CD4-positive, alpha-beta T cell (primary cell): ENCODE data around the gene MAPK8IP1. TPM values are rescaled to one million over a fixed set of nuclear protein-coding genes. Genes with fewer than 3 reads are reported as not detected.

ENCODE experiments used
- ATAC-seq: fragments of 200-7000 bp; cut with Tn5 transposase; one replicate; pipeline ENCODE4 v1.10.0; 2022; ENCODE audit warnings: mild to moderate bottlenecking; ENCODE audit not compliant: poor library complexity
- CTCF ChIA-PET: fragments of 350-600 bp; sonication (Branson Sonifier 250); formaldehyde crosslinking; loops from one replicate; lab custom pipeline; 2021; ENCODE audit warnings: antibody characterized with exemption, inconsistent platforms; lab: Charles Lee
- POLR2A ChIA-PET: fragments of 350-600 bp; sonication (Branson Sonifier 250); formaldehyde crosslinking; loops from one replicate; lab custom pipeline; 2021; ENCODE audit warnings: antibody characterized with exemption, inconsistent platforms; lab: Charles Lee
- DNase-seq, 14 experiments: peaks; one replicate each; pipeline ENCODE4 v3.0.0-alpha.2; 2013 to 2020; ENCODE audit warnings: mixed read lengths in 2 of 14
- H3K27ac ChIP-seq, 2 donors: one replicate each; pipeline versions ENCODE4 v1.5.1 to v1.7.0; 2013; ENCODE audit warnings: low read length in 2 of 2, low read depth in 1 of 2, mild to moderate bottlenecking in 1 of 2
- H3K27me3 ChIP-seq, 2 experiments: 1 replicate in 1 of 2; 2 replicates in 1 of 2; pipeline versions ENCODE4 v1.6.1 to v1.7.0; 2013; ENCODE audit warnings: low read length in 2 of 2, control low read depth in 1 of 2, mild to moderate bottlenecking in 1 of 2, moderate library complexity in 1 of 2; ENCODE audit not compliant: insufficient read depth in 2 of 2, control insufficient read depth in 1 of 2
- H3K36me3 ChIP-seq: one replicate; pipeline ENCODE4 v1.6.1; 2013; ENCODE audit warnings: low read length, control low read depth; ENCODE audit not compliant: insufficient read depth
- H3K4me1 ChIP-seq: one replicate; pipeline ENCODE4 v1.6.1; 2013; ENCODE audit warnings: low read length, control low read depth; ENCODE audit not compliant: insufficient read depth
- H3K4me3 ChIP-seq: one replicate; pipeline ENCODE4 v1.5.1; 2013; ENCODE audit warnings: mild to moderate bottlenecking, low read length, moderate library complexity
- H3K9me3 ChIP-seq, 2 experiments: 1 replicate in 1 of 2; 2 replicates in 1 of 2; pipeline versions ENCODE4 v1.6.1 to v1.7.0; 2013; ENCODE audit warnings: low read length in 2 of 2, mild to moderate bottlenecking in 2 of 2, control low read depth in 1 of 2, moderate library complexity in 1 of 2; ENCODE audit not compliant: control insufficient read depth in 1 of 2, insufficient read depth in 1 of 2
- H3K27ac Mint-ChIP-seq: one replicate; pipeline ENCODE4 v1.8.0; 2020; ENCODE audit warnings: mixed read lengths
- H3K27me3 Mint-ChIP-seq: one replicate; pipeline ENCODE4 v1.8.0; 2021; ENCODE audit warnings: mixed read lengths
- H3K36me3 Mint-ChIP-seq: one replicate; pipeline ENCODE4 v1.8.0; 2021; ENCODE audit warnings: low read depth, mixed read lengths
- H3K4me1 Mint-ChIP-seq: one replicate; pipeline ENCODE4 v1.8.0; 2021; ENCODE audit warnings: low read depth, mixed read lengths
- H3K4me3 Mint-ChIP-seq: one replicate; pipeline ENCODE4 v1.8.0; 2020; ENCODE audit warnings: mild to moderate bottlenecking, mixed read lengths
- H3K9me3 Mint-ChIP-seq: one replicate; pipeline ENCODE4 v1.8.0; 2020; ENCODE audit warnings: mixed read lengths
- intact Hi-C, 2 experiments: fragments of 100-400 bp; cut with DNase I in 1 of 2; cut with micrococcal nuclease in 1 of 2; formaldehyde crosslinking; loops; one replicate each; pipeline versions ENCODE4 v1.15.1 to v1.9.0; 2023 to 2025; cut with DNase I, micrococcal nuclease
- total RNA-seq, 174 experiments: library from RNA in 2 of 174; stranded (reverse) in 2 of 174; gene quantifications; one replicate each; pipeline ENCODE4 v1.2.3 and lab custom pipeline; 2021 to 2026
- TF ChIP-seq, protein P1 (sequence below): fragments of 200-600 bp; IDR thresholded peaks from one replicate; pipeline ENCODE4 v1.8.0; 2022; ENCODE audit warnings: antibody characterized with exemption, mild to moderate bottlenecking

The MAPK8IP1 gene
- total RNA-seq, 2 experiments from 2014 or later = 2.3 to 2.4 TPM

DNA sequence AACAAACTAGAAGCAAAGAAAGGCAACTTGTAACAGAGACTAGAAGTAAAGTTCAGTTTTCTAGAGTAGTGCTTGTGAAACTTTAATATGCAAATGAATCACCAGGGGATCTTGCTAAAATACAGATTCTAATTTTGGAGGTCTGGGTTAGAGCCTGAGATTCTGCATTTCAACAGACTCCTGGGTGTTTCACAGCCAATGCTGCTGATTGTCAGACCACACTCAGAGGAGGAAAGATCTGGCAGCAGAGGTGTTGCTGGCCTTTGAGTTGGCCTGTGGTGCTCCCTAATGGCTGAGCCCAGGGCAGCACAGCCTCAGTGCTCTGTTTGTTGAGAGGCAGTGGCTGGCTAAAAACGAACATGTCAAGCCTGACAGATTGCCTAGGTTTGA, 32.7 kb upstream of the MAPK8IP1 start:
- DNase-seq = peak in 1 of 14 experiments; percentile 30
- CTCF ChIA-PET = no interaction called here
- POLR2A ChIA-PET = no interaction called here
- Histone ChIP-seq H3K27ac (no peak overlapping the region), H3K36me3 (peaks cover 38% of the 10 kb centered on the region), H3K9me3 (no peaks in the 10 kb centered on the region), H3K27me3 (no peaks in the 10 kb centered on the region), H3K4me1 (peaks cover 27% of the 10 kb centered on the region), H3K4me3 (no peak overlapping the region)
- Mint-ChIP-seq H3K36me3 (peaks cover 49% of the 10 kb centered on the region), H3K4me1 (peaks cover 39% of the 10 kb centered on the region), H3K27ac (no peak overlapping the region), H3K9me3 (no peaks in the 10 kb centered on the region), H3K4me3 (no peak overlapping the region), H3K27me3 (no peaks in the 10 kb centered on the region)
- TF ChIP-seq, protein P1, sequence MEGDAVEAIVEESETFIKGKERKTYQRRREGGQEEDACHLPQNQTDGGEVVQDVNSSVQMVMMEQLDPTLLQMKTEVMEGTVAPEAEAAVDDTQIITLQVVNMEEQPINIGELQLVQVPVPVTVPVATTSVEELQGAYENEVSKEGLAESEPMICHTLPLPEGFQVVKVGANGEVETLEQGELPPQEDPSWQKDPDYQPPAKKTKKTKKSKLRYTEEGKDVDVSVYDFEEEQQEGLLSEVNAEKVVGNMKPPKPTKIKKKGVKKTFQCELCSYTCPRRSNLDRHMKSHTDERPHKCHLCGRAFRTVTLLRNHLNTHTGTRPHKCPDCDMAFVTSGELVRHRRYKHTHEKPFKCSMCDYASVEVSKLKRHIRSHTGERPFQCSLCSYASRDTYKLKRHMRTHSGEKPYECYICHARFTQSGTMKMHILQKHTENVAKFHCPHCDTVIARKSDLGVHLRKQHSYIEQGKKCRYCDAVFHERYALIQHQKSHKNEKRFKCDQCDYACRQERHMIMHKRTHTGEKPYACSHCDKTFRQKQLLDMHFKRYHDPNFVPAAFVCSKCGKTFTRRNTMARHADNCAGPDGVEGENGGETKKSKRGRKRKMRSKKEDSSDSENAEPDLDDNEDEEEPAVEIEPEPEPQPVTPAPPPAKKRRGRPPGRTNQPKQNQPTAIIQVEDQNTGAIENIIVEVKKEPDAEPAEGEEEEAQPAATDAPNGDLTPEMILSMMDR = no peak
- intact Hi-C loops = no loop called here
- no peak for ATAC-seq

DNA sequence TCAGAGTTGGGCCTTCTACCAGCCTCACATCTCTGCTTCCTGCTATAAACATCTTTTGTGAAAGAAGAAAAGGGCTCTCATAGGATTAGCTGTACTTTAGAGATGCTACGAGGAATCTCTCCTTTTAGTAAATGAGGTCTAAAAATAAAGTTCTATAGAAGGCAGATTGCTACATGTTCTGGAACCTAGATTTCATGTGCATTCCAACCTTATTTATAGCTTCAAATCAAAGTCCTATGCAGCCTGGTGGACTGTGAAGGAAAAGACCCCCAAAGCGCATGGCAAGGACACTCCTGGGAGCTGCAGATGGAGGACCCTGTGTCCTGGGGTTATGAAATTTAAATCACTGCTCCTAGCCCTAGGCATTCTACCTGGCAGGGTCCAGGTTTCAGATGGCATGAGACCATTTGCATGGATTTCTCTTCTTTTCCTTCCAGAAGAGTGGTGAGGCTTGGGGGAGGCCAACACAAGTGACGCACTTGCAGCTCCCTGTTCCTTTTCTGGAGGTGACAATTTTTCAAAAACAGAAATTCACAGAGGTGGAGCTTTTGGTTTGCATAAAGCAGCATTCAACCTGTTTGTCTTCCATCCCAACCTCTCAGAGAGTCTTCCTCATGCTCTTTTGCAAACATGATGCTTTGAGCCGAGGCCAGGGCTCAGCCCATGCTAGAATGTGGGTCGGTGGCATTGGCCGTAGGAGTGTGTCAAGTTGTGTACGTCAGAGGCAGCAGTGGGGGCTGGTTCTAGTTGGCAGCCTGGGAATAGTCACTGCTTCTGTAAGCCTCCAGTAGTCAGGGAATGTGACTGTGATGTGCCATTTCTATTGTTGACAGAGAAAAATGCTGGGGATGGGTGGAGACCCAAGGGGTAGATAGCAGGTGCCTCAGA, 31.9 kb upstream of the MAPK8IP1 start:
- ATAC-seq (no peak), DNase-seq (no peak)
- no peak overlapping the region for H3K27ac Mint-ChIP-seq
- TF ChIP-seq, protein P1 = no peak
- no peaks in the 10 kb centered on the region for H3K9me3 ChIP-seq
- H3K36me3 Mint-ChIP-seq = peaks cover 58% of the 10 kb centered on the region
- ChIA-PET CTCF (no interaction called here), POLR2A (interaction anchor here (0.9 kb wide), 1 partner anchor 11 kb away, joined by 3 read pairs; no protein-coding TSS in a partner anchor)
- no peaks in the 10 kb centered on the region for H3K27me3 ChIP-seq
- no peaks in the 10 kb centered on the region for H3K9me3 Mint-ChIP-seq
- H3K4me3 Mint-ChIP-seq = no peak overlapping the region
- intact Hi-C loops = no loop called here
- H3K4me3 ChIP-seq = no peak overlapping the region
- peaks cover 47% of the 10 kb centered on the region for H3K36me3 ChIP-seq
- H3K27ac ChIP-seq = no peak overlapping the region
- peaks cover 32% of the 10 kb centered on the region for H3K4me1 Mint-ChIP-seq
- no peaks in the 10 kb centered on the region for H3K27me3 Mint-ChIP-seq
- H3K4me1 ChIP-seq = peaks cover 18% of the 10 kb centered on the region

DNA sequence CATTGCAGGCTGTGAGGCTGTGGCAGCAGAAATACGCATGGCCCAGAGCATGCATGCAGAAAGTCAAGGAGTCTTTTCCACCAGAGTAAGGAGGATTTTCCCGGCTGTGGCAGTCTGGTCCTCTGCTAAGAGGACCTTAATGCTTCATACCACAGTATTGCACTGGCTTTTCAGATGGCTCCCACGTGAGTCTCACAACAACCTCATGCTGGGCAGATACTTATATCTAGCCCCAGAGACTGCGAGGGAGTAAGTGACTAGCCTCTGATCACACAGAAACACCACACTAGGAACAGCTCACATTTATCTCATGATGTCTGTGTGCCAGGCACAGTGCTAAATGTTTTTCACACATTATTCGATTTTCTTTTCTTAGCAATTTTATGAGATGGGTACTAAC, 30.1 kb upstream of the MAPK8IP1 start:
- H3K9me3 ChIP-seq = no peaks in the 10 kb centered on the region
- ATAC-seq (no peak), DNase-seq (no peak)
- H3K27me3 ChIP-seq = no peaks in the 10 kb centered on the region
- H3K4me1 ChIP-seq = peaks cover 10% of the 10 kb centered on the region
- no peak overlapping the region for H3K4me3 Mint-ChIP-seq
- peaks cover 65% of the 10 kb centered on the region for H3K36me3 Mint-ChIP-seq
- H3K27ac Mint-ChIP-seq = no peak overlapping the region
- CTCF ChIA-PET = no interaction called here
- no peaks in the 10 kb centered on the region for H3K9me3 Mint-ChIP-seq
- peaks cover 17% of the 10 kb centered on the region for H3K4me1 Mint-ChIP-seq
- H3K27me3 Mint-ChIP-seq = no peaks in the 10 kb centered on the region
- POLR2A ChIA-PET = no interaction called here
- intact Hi-C loops = no loop called here
- TF ChIP-seq, protein P1 = no peak
- H3K27ac ChIP-seq = no peak overlapping the region
- H3K4me3 ChIP-seq = no peak overlapping the region
- peaks cover 63% of the 10 kb centered on the region for H3K36me3 ChIP-seq
